Sigmoid colon (tissue), 7 donors: Measurements from ENCODE around the gene BGLAP. TPM values are rescaled to one million over a fixed set of nuclear protein-coding genes. Genes with fewer than 3 reads are reported as not detected.
"Not testable (repeated sequence)": the region's sequence is repeated elsewhere in the genome, so short reads cannot be mapped to it uniquely, and the experiment has no call there.

ENCODE experiments used
- DNase-seq: peaks from one replicate; pipeline ENCODE4 v3.0.0-alpha.2; 2019
- H3K27ac ChIP-seq, 4 donors: fragments of 200-600 bp; sonication (generic); one replicate each; pipeline ENCODE4 v1.5.1; 2016 to 2019; ENCODE audit warnings: mild to moderate bottlenecking in 1 of 4
- H3K27me3 ChIP-seq, 3 donors: fragments of 200-600 bp; sonication (generic); one replicate each; pipeline ENCODE4 v1.5.1; 2019; ENCODE audit warnings: mild to moderate bottlenecking in 1 of 3
- H3K36me3 ChIP-seq, 4 donors: fragments of 200-600 bp; sonication (generic); one replicate each; pipeline ENCODE4 v1.5.1; 2016 to 2019
- H3K4me1 ChIP-seq, 4 donors: fragments of 200-600 bp; sonication (generic); one replicate each; pipeline ENCODE4 v1.5.1; 2017 to 2019
- H3K4me3 ChIP-seq, 4 donors: fragments of 200-600 bp; sonication (generic); one replicate each; pipeline ENCODE4 v1.5.1; 2017 to 2019; ENCODE audit warnings: mild to moderate bottlenecking in 2 of 4, moderate library complexity in 1 of 4
- H3K9me3 ChIP-seq, 4 donors: fragments of 200-600 bp in 3 of 4; sonication (generic) in 3 of 4; one replicate each; pipeline versions ENCODE4 v1.5.1 to v1.6.1; 2013 to 2019
- EP300 ChIP-seq, 4 donors: sonication (generic); formaldehyde crosslinking; IDR thresholded peaks; one replicate each; pipeline ENCODE4 v1.6.1; 2017; ENCODE audit warnings: antibody characterized with exemption in 4 of 4
- POLR2A ChIP-seq, 2 donors: fragments of 450-650 bp; IDR thresholded peaks; one replicate each; pipeline ENCODE4 v1.6.1; 2016; ENCODE audit warnings: antibody characterized with exemption in 2 of 2, mild to moderate bottlenecking in 2 of 2, moderate library complexity in 2 of 2
- POLR2AphosphoS5 ChIP-seq, 4 donors: sonication (generic); formaldehyde crosslinking; IDR thresholded peaks; one replicate each; pipeline ENCODE4 v1.6.1; 2017; ENCODE audit warnings: antibody characterized with exemption in 4 of 4
- WGBS, 2 donors: extraction: QIAGEN DNeasy Blood & Tissue Kit; methylation state at CpG; one replicate each; pipeline ENCODE4 v1.1.7; 2013; 5-methylcytosine and 5-hydroxymethylcytosine counted together
- intact Hi-C: fragments of 100-400 bp; cut with DNase I; formaldehyde crosslinking; loops from one replicate; pipeline ENCODE4 v1.15.1; 2023
- polyA plus RNA-seq, 3 donors: library from polyadenylated mRNA; stranded (reverse); fragments of 200-250 nt; gene quantifications; one replicate each; pipeline ENCODE4 v1.2.3, GENCODE V29; 2013
- total RNA-seq, 4 donors: library from RNA; depleted of rRNA; stranded (reverse); fragments of >200 nt; gene quantifications; one replicate each; pipeline ENCODE4 v1.1.0, GENCODE V29; 2016
- TF ChIP-seq, protein P1 (sequence below), 4 experiments: fragments of 450-650 bp in 3 of 4; fragments of 200-600 bp in 1 of 4; IDR thresholded peaks; one replicate each; pipeline ENCODE4 v1.5.1; 2016 to 2019; ENCODE audit warnings: antibody characterized with exemption in 4 of 4, mild to moderate bottlenecking in 3 of 4, moderate library complexity in 2 of 4
- donor health status: healthy with polysubstance abuse.
- donor health status: Bipolar disorder and iron deficiency.
- donor health status: healthy.

Gene BGLAP
- total and polyA plus RNA-seq, 7 donors: 1.0 to 15.9 (median 4.3) TPM; not detected in 2

DNA sequence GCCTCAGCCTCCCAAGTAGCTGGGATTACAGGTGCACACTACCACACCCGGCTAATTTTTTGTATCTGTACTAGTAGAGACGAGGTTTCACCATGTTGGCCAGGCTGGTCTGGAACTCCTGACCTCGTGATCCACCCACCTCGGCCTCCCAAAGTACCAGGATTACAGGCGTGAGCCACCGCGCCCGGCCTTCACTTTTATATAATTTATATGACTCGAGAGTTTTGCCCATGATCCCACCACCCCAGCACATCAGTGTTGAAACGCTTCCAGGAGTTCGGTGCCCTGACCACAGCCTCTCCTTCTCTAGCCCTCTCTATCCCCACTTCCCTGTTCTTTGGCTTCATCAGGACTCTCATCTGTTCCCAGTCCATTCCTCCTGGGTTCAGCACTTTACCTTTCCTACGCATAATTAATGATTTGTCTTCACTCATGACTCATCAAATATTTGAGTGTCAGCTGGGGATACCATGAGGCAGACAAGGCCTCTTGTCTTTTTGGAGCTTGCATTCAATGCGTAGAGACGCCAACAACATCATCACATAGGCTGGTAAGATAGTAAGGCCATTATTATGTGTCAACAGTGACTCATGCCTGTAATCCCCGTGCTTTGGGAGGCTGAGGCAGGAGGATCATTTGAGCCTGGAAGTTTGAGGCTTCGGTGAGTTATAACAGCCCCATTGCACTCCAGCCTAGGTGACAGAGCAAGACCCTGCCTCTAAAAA lies 27.8 kb upstream of the BGLAP start:
- peaks cover 0 to 18% (median 13%) of the 10 kb centered on the region in 4 donors for H3K36me3 ChIP-seq
- 62 to 83% methylated on average over 16 of the region's 16 CpGs for WGBS, 2 donors
- H3K27me3 ChIP-seq: no peaks in the 10 kb centered on the region
- peaks cover 0 to 22% (median 19%) of the 10 kb centered on the region in 4 donors for H3K4me1 ChIP-seq
- no peak for DNase-seq
- no peaks in the 10 kb centered on the region for H3K9me3 ChIP-seq
- TF ChIP-seq POLR2A (IDR thresholded peaks at IDR 0.05) (no peak), POLR2AphosphoS5 (IDR thresholded peaks at IDR 0.05) (no peak)
- intact Hi-C loops: loop anchor here (5.0 kb wide), 1 partner anchor 52 kb away; no protein-coding TSS in a partner anchor
- peak overlapping the region; percentile 85 to 95 (median 94) for H3K27ac ChIP-seq
- H3K4me3 ChIP-seq: peak overlapping the region in 3 of 4 donors; percentile 56 to 69 (median 69)

DNA sequence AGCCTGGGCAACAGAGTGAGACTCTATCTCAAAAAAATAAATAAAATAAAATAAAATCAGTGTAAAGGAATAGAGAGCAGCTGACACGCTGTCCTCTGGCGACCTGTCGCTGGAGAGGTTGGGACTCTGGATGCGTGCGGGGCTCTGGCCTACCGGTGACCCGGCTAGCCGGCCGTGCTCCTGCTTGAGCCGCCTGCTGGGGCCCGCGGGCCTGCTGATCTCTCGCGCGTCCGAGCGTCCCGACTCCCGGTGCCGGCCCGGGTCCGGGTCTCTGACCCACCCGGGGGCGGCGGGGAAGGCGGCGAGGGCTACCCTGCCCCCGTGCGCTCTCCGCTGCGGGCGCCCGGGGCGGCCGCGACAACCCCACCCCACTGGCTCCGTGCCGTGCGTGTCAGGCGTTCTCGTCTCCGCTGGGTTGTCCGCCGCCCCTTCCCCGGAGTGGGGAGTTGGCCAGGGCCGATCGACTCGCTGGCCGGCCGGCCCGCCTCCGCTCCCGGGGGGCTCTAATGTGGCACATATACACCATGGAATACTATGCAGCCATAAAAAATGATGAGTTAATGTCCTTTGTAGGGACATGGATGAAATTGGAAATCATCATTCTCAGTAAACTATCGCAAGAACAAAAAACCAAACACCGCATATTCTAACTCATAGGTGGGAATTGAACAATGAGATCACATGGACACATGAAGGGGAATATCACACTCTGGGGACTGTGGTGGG lies 25.5 kb upstream of the BGLAP start:
- DNase-seq: not testable (repeated sequence)
- 94% methylated on average over 55 of the region's 55 CpGs for WGBS, 2 donors
- peaks cover 0 to 22% (median 19%) of the 10 kb centered on the region in 4 donors for H3K4me1 ChIP-seq

DNA sequence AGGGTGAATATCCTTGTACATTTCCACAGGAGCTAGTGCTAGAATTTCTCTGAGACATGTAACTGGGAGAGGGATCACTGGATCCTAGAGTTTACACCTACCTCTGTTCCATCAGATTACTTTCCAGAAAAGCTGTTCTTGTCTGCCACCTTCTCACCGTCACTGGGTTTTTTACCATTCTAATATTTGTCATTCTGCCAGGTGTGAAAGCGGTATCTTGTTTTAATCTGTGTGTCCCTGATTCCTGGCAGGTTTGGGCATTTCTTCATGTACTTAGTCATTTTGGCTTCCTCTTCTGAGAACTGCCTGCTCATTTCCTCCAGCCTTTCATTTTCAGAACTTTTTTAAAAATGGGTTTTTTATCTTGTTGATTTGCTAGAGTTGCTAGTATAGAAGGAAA lies 24.1 kb upstream of the BGLAP start:
- Histone ChIP-seq H3K36me3 (peaks cover 9 to 29% (median 24%) of the 10 kb centered on the region in 4 donors), H3K4me3 (no peak overlapping the region), H3K4me1 (peaks cover 0 to 16% (median 15%) of the 10 kb centered on the region in 4 donors), H3K9me3 (no peaks in the 10 kb centered on the region), H3K27me3 (no peaks in the 10 kb centered on the region), H3K27ac (peak overlapping the region in 3 of 4 donors; percentile 10 to 33 (median 23))
- intact Hi-C loops: no loop called here
- TF ChIP-seq POLR2A (IDR thresholded peaks at IDR 0.05) (no peak), POLR2AphosphoS5 (IDR thresholded peaks at IDR 0.05) (no peak), EP300 (IDR thresholded peaks at IDR 0.05) (no peak)
- TF ChIP-seq, protein P1, sequence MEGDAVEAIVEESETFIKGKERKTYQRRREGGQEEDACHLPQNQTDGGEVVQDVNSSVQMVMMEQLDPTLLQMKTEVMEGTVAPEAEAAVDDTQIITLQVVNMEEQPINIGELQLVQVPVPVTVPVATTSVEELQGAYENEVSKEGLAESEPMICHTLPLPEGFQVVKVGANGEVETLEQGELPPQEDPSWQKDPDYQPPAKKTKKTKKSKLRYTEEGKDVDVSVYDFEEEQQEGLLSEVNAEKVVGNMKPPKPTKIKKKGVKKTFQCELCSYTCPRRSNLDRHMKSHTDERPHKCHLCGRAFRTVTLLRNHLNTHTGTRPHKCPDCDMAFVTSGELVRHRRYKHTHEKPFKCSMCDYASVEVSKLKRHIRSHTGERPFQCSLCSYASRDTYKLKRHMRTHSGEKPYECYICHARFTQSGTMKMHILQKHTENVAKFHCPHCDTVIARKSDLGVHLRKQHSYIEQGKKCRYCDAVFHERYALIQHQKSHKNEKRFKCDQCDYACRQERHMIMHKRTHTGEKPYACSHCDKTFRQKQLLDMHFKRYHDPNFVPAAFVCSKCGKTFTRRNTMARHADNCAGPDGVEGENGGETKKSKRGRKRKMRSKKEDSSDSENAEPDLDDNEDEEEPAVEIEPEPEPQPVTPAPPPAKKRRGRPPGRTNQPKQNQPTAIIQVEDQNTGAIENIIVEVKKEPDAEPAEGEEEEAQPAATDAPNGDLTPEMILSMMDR (IDR thresholded peaks at IDR 0.05): no peak
- WGBS, 2 donors: 45 to 88% methylated on average over 2 of the region's 2 CpGs
- DNase-seq: no peak

More for the DNA sequence above, 25.5 kb upstream of the BGLAP start:
- intact Hi-C loops, H3K9me3 ChIP-seq, H3K4me3 ChIP-seq, H3K27ac ChIP-seq, H3K27me3 ChIP-seq: not testable (repeated sequence)
- peaks cover 9 to 18% (median 13%) of the 10 kb centered on the region in 4 donors for H3K36me3 ChIP-seq

DNA sequence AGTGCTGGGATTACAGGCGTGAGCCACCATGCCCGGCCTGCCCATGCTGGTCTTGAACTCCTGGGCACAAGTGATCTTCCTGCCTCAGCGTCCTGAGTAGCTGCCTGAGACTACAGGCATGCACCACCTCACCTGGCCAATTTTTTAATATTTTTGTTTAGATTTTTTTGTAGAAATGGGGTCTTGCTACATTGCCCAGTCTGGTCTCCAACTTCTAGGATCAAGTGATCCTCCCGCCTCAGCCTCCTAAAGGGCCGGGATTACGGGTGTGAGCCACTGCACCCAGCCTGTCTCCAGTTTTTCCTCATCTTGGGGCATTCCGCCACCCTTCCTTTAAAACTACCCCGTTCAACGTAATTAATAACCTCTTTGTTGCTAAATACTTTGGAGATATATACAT lies 21.8 kb upstream of the BGLAP start:
- DNase-seq: no peak
- Histone ChIP-seq H3K27ac (no peak overlapping the region), H3K4me3 (no peak overlapping the region), H3K4me1 (peaks cover 0 to 4% (median 1%) of the 10 kb centered on the region in 4 donors), H3K36me3 (peaks cover 9 to 44% (median 31%) of the 10 kb centered on the region in 4 donors), H3K27me3 (no peaks in the 10 kb centered on the region), H3K9me3 (no peaks in the 10 kb centered on the region)
- TF ChIP-seq POLR2A (IDR thresholded peaks at IDR 0.05): no peak
- TF ChIP-seq POLR2AphosphoS5 (IDR thresholded peaks at IDR 0.05): no peak
- TF ChIP-seq, protein P1 (IDR thresholded peaks at IDR 0.05): no peak
- TF ChIP-seq EP300 (IDR thresholded peaks at IDR 0.05): no peak
- WGBS, 2 donors: 96 to 98% methylated on average over 9 of the region's 9 CpGs
- intact Hi-C loops: no loop called here

DNA sequence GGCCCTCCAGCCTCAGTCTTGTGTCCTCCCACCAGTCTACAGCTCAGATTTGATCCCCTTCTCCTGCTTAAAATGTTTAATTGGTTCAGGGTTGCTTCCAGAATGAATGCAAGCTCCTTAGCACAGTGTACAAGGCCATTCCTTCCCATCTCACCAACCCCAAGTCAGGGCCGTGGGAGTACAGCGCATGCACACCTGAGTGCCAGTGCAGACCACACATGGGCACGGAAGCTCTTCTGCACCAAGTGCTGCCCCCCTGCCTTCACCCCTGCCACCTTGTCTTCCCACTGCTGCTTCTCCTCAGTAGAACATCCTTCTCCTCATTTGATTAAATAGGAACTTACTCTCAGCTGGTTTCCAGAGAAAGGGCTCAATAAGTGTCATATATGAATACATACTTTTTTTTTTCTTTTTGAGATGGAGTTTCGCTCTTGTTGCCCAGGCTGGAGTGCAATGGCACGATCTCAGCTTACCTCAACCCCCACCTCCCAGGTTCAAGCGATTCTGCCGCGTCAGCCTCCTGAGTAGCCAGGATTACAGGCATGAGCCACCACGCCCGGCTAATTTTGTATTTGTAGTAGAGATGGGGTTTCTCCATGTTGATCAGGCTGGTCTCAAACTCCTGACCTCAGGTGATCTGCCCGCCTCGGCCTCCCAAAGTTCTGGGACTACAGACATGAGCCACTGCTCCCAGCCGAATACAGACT lies 19.8 kb upstream of the BGLAP start:
- intact Hi-C loops: no loop called here
- Histone ChIP-seq H3K36me3 (peaks cover 9 to 44% (median 35%) of the 10 kb centered on the region in 4 donors), H3K27me3 (no peaks in the 10 kb centered on the region), H3K9me3 (no peaks in the 10 kb centered on the region), H3K4me3 (no peak overlapping the region), H3K4me1 (peaks cover 0 to 9% (median 1%) of the 10 kb centered on the region in 4 donors), H3K27ac (no peak overlapping the region)
- TF ChIP-seq, protein P1 (IDR thresholded peaks at IDR 0.05): no peak
- TF ChIP-seq EP300 (IDR thresholded peaks at IDR 0.05) (no peak), POLR2AphosphoS5 (IDR thresholded peaks at IDR 0.05) (no peak), POLR2A (IDR thresholded peaks at IDR 0.05) (no peak)
- no peak for DNase-seq
- 92 to 94% methylated on average over 13 of the region's 13 CpGs for WGBS, 2 donors
